WTC11 (cell line): ENCODE measurements around the gene RSPH3.

Experiments used
- AFF4 ChIP-seq: sonication (generic); formaldehyde crosslinking; IDR thresholded peaks from 2 replicates; pipeline ENCODE4 v1.8.1; 2023; ENCODE audit warnings: mild to moderate bottlenecking, missing genetic modification reagents, borderline replicate concordance
- CREB1 ChIP-seq: sonication (generic); formaldehyde crosslinking; IDR thresholded peaks from 2 replicates; pipeline ENCODE4 v1.8.0; 2023; ENCODE audit warnings: mild to moderate bottlenecking, missing genetic modification reagents
- CTCF ChIP-seq: fragments of 200-600 bp; IDR thresholded peaks from 2 replicates; pipeline ENCODE4 v1.8.0; 2022; ENCODE audit warnings: antibody characterized with exemption
- ELF4 ChIP-seq: sonication (generic); formaldehyde crosslinking; IDR thresholded peaks from 2 replicates; pipeline ENCODE4 v1.8.1; 2022; ENCODE audit warnings: low read depth, mild to moderate bottlenecking, moderate library complexity, missing genetic modification reagents
- ESRRA ChIP-seq: sonication (generic); formaldehyde crosslinking; IDR thresholded peaks from 2 replicates; pipeline ENCODE4 v1.8.1; 2022; ENCODE audit warnings: mild to moderate bottlenecking, missing genetic modification reagents, borderline replicate concordance
- KAT7 ChIP-seq: sonication (generic); formaldehyde crosslinking; IDR thresholded peaks from 2 replicates; pipeline ENCODE4 v1.8.1; 2023; ENCODE audit warnings: missing genetic modification reagents, mild to moderate bottlenecking, borderline replicate concordance
- NFATC4 ChIP-seq: fragments of 250-450 bp; sonication (Bioruptor Pico); IDR thresholded peaks from 2 replicates; pipeline ENCODE4 v1.9.0; 2021; ENCODE audit warnings: mild to moderate bottlenecking
- NR1H2 ChIP-seq: sonication (generic); formaldehyde crosslinking; IDR thresholded peaks from 2 replicates; pipeline ENCODE4 v1.9.0; 2021; ENCODE audit warnings: mild to moderate bottlenecking, moderate library complexity, missing genetic modification reagents
- USF1 ChIP-seq: sonication (generic); formaldehyde crosslinking; IDR thresholded peaks from 2 replicates; pipeline ENCODE4 v1.8.0; 2022; ENCODE audit warnings: mild to moderate bottlenecking, missing genetic modification reagents
- ZNF281 ChIP-seq: sonication (generic); formaldehyde crosslinking; IDR thresholded peaks from 2 replicates; pipeline ENCODE4 v1.8.0; 2023; ENCODE audit warnings: mild to moderate bottlenecking, missing genetic modification reagents

- TF ChIP-seq CTCF, result no peak
- TF ChIP-seq KAT7, result no peak
- no peak for TF ChIP-seq NR1H2 (CRISPR knock-in tag)
- TF ChIP-seq CREB1, result no peak
- no peak for TF ChIP-seq ZNF281 (CRISPR knock-in tag)
- TF ChIP-seq USF1 (CRISPR knock-in tag), result no peak
- TF ChIP-seq ESRRA, result no peak
- TF ChIP-seq NFATC4 (CRISPR knock-in tag), result no peak
- no peak for TF ChIP-seq AFF4 (CRISPR knock-in tag)
- no peak for TF ChIP-seq ELF4 (CRISPR knock-in tag)
Measured at GRCh38 chr6:159008656-159009288, 8.8 kb upstream of the RSPH3 start.
